H1 (cell line): ENCODE results near the gene BCO2. TPM values are rescaled to one million over a fixed set of nuclear protein-coding genes. Genes with fewer than 3 reads are reported as not detected.

Experiments used
- CTCF ChIA-PET: fragments of 300-600 bp; sonication (Branson Sonifier 250); formaldehyde crosslinking; loops from one replicate; lab custom pipeline; 2021; ENCODE audit not compliant: partially characterized antibody; lab: Charles Lee
- POLR2A ChIA-PET: fragments of 300-600 bp; sonication (Branson Sonifier 250); formaldehyde crosslinking; loops from one replicate; lab custom pipeline; 2021; ENCODE audit warnings: inconsistent platforms; ENCODE audit not compliant: partially characterized antibody; lab: Charles Lee
- DNase-seq, 2 experiments: peaks; one replicate each; pipeline versions ENCODE4 v3.0.0 to v3.0.0-alpha.2; 2010 to 2022; ENCODE audit warnings: low spot score in 2 of 2, low read depth in 1 of 2, mixed read lengths in 1 of 2
- FAIRE-seq: peaks from 2 replicates; lab custom pipeline; 2011; peaks lifted over from hg19 to GRCh38; lab: Jason Lieb, UNC
- H2AFZ ChIP-seq: 2 replicates; pipeline ENCODE4 v1.8.1; 2012; ENCODE audit warnings: low read length, inconsistent platforms
- H2AK5ac ChIP-seq: 2 replicates; pipeline ENCODE4 v1.6.1; 2013; ENCODE audit warnings: low read depth, low read length
- H2BK120ac ChIP-seq: replicated peaks from 2 replicates; pipeline ENCODE3; 2013; ENCODE audit warnings: low read depth, low read length, inconsistent platforms
- H2BK12ac ChIP-seq: 2 replicates; pipeline ENCODE4 v1.6.1; 2013; ENCODE audit warnings: low read depth, low read length
- H2BK15ac ChIP-seq: 2 replicates; pipeline ENCODE4 v1.6.1; 2013; ENCODE audit warnings: low read length
- H2BK20ac ChIP-seq: 2 replicates; pipeline ENCODE4 v1.6.1; 2013; ENCODE audit warnings: low read length
- H2BK5ac ChIP-seq: 2 replicates; pipeline ENCODE4 v1.6.1; 2013; ENCODE audit warnings: low read depth, low read length
- H3K14ac ChIP-seq: 2 replicates; pipeline ENCODE4 v1.6.1; 2013; ENCODE audit warnings: inconsistent platforms; ENCODE audit not compliant: insufficient read length
- H3K18ac ChIP-seq: 2 replicates; pipeline ENCODE4 v1.6.1; 2013; ENCODE audit warnings: low read length; ENCODE audit errors: extremely low read depth
- H3K23ac ChIP-seq: 2 replicates; pipeline ENCODE4 v1.6.1; 2013; ENCODE audit warnings: inconsistent platforms; ENCODE audit not compliant: insufficient read length
- H3K23me2 ChIP-seq: 2 replicates; pipeline ENCODE4 v1.6.1; 2013; ENCODE audit warnings: low read depth, low read length
- H3K27ac ChIP-seq: 2 replicates; pipeline ENCODE4 v1.6.1; 2011; ENCODE audit warnings: low read depth, low read length, inconsistent platforms
- H3K27me3 ChIP-seq, 4 experiments: replicated peaks in 1 of 4; 1 replicate in 1 of 4; 2 replicates in 3 of 4; pipeline versions ENCODE4 v1.6.1 to v1.8.1; 2011 to 2013; ENCODE audit warnings: low read length in 3 of 4, mild to moderate bottlenecking in 3 of 4, inconsistent platforms in 2 of 4, mixed read lengths in 2 of 4, moderate library complexity in 1 of 4; ENCODE audit not compliant: control insufficient read depth in 3 of 4, insufficient read depth in 3 of 4; ENCODE audit errors: extremely low read depth in 1 of 4
- H3K36me3 ChIP-seq, 4 experiments: 2 replicates each; pipeline versions ENCODE4 v1.6.1 to v1.8.1; 2011 to 2013; ENCODE audit warnings: mild to moderate bottlenecking in 4 of 4, low read length in 3 of 4, moderate library complexity in 2 of 4, control low read depth in 1 of 4, inconsistent platforms in 1 of 4; ENCODE audit not compliant: insufficient read depth in 4 of 4, control insufficient read depth in 2 of 4
- H3K4ac ChIP-seq: replicated peaks from 2 replicates; pipeline ENCODE3; 2013; ENCODE audit warnings: low read length, low read depth, mixed read lengths, inconsistent platforms; ENCODE audit not compliant: insufficient read length
- H3K4me1 ChIP-seq, 4 experiments: replicated peaks in 1 of 4; 1 replicate in 1 of 4; 2 replicates in 3 of 4; pipeline versions ENCODE4 v1.6.1 to v1.8.1; 2011 to 2013; ENCODE audit warnings: low read length in 3 of 4, inconsistent platforms in 2 of 4, mixed read lengths in 1 of 4; ENCODE audit not compliant: insufficient read depth in 4 of 4, control insufficient read depth in 3 of 4
- H3K4me2 ChIP-seq, 2 experiments: 2 replicates each; pipeline versions ENCODE4 v1.6.1 to v1.8.1; 2011 to 2013; ENCODE audit warnings: low read depth in 2 of 2, low read length in 2 of 2, control low read depth in 1 of 2, inconsistent platforms in 1 of 2, mild to moderate bottlenecking in 1 of 2; ENCODE audit not compliant: insufficient read depth in 1 of 2
- H3K4me3 ChIP-seq, 4 experiments: fragments of 200-600, 300-600 bp in 1 of 4; sonication (generic), shearing (Covaris generic), sonication (Bioruptor Twin) in 1 of 4; 2 replicates each; pipeline versions ENCODE4 v1.5.1 to v1.8.1; 2011 to 2016; ENCODE audit warnings: low read length in 4 of 4, low read depth in 3 of 4, control low read depth in 2 of 4, inconsistent platforms in 2 of 4, mild to moderate bottlenecking in 2 of 4, mixed read lengths in 1 of 4, moderate library complexity in 1 of 4; ENCODE audit not compliant: insufficient read depth in 2 of 4; ENCODE audit errors: extremely low read depth in 1 of 4
- H3K56ac ChIP-seq: replicated peaks from 2 replicates; pipeline ENCODE3; 2013; ENCODE audit warnings: low read depth, mild to moderate bottlenecking, mixed read lengths, low read length, inconsistent platforms; ENCODE audit not compliant: insufficient read length
- H3K79me1 ChIP-seq: 2 replicates; pipeline ENCODE4 v1.6.1; 2013; ENCODE audit warnings: low read depth, low read length, control low read depth
- H3K79me2 ChIP-seq, 2 experiments: 2 replicates each; pipeline versions ENCODE4 v1.6.1 to v1.8.1; 2012 to 2013; ENCODE audit warnings: low read length in 2 of 2, mild to moderate bottlenecking in 2 of 2, inconsistent platforms in 1 of 2; ENCODE audit not compliant: insufficient read depth in 2 of 2, control insufficient read depth in 1 of 2
- H3K9ac ChIP-seq, 4 experiments: replicated peaks in 1 of 4; 1 replicate in 1 of 4; 2 replicates in 3 of 4; pipeline versions ENCODE4 v1.6.1 to v1.8.1; 2011 to 2013; ENCODE audit warnings: low read depth in 3 of 4, low read length in 3 of 4, control low read depth in 2 of 4, mild to moderate bottlenecking in 2 of 4, moderate library complexity in 2 of 4, inconsistent platforms in 1 of 4; ENCODE audit errors: extremely low read depth in 1 of 4
- H3K9me3 ChIP-seq, 2 experiments: 2 replicates each; pipeline versions ENCODE4 v1.6.1 to v1.8.1; 2012 to 2013; ENCODE audit warnings: mild to moderate bottlenecking in 2 of 2, moderate library complexity in 2 of 2, control low read depth in 1 of 2, inconsistent platforms in 1 of 2, low read depth in 1 of 2, low read length in 1 of 2, mixed read lengths in 1 of 2; ENCODE audit not compliant: insufficient read depth in 2 of 2
- H4K20me1 ChIP-seq, 2 experiments: replicated peaks in 1 of 2; 2 replicates each; pipeline versions ENCODE3 to v1.8.1; 2011 to 2013; ENCODE audit warnings: inconsistent platforms in 2 of 2, low read length in 2 of 2, mild to moderate bottlenecking in 1 of 2; ENCODE audit not compliant: insufficient read depth in 2 of 2, control insufficient read depth in 1 of 2
- H4K5ac ChIP-seq: 2 replicates; pipeline ENCODE4 v1.6.1; 2013; ENCODE audit warnings: low read length, low read depth, mixed read lengths, inconsistent platforms; ENCODE audit not compliant: insufficient read length
- H4K8ac ChIP-seq: 2 replicates; pipeline ENCODE4 v1.8.0; 2013; ENCODE audit warnings: mild to moderate bottlenecking, moderate library complexity, low read length, inconsistent platforms; ENCODE audit not compliant: insufficient read depth; ENCODE audit errors: extremely low read depth
- H4K91ac ChIP-seq: replicated peaks from 2 replicates; pipeline ENCODE3; 2013; ENCODE audit warnings: low read length, mixed read lengths, inconsistent platforms; ENCODE audit not compliant: insufficient read length
- BRCA1 ChIP-seq: IDR thresholded peaks from 2 replicates; pipeline ENCODE4 v1.6.1; 2012; ENCODE audit warnings: low read depth, low read length, improper control_type of control experiment
- GTF2F1 ChIP-seq: IDR thresholded peaks from 2 replicates; pipeline ENCODE4 v1.6.1; 2012; ENCODE audit warnings: low read depth, low read length, improper control_type of control experiment, borderline replicate concordance
- HDAC2 ChIP-seq, 2 experiments: fragments of 300-600 bp in 1 of 2; sonication (generic) in 1 of 2; IDR thresholded peaks; 2 replicates each; pipeline ENCODE4 v1.6.1; 2011 to 2012; ENCODE audit warnings: low read depth in 2 of 2, low read length in 2 of 2, mild to moderate bottlenecking in 2 of 2, moderate library complexity in 2 of 2, borderline replicate concordance in 1 of 2, inconsistent platforms in 1 of 2
- KDM1A ChIP-seq: fragments of 200-600, 300-600 bp; sonication (generic); IDR thresholded peaks from 2 replicates; pipeline ENCODE4 v1.7.1; 2016; ENCODE audit warnings: mild to moderate bottlenecking, low read length, borderline replicate concordance
- NANOG ChIP-seq: IDR thresholded peaks from 2 replicates; pipeline ENCODE4 v1.6.1; 2011; ENCODE audit warnings: low read length, low read depth, mild to moderate bottlenecking, inconsistent platforms; ENCODE audit not compliant: insufficient read depth, poor library complexity, severe bottlenecking
- RAD21 ChIP-seq, 2 experiments: IDR thresholded peaks in 1 of 2; conservative IDR thresholded peaks in 1 of 2; 2 replicates each; pipeline ENCODE4 v1.6.1; 2011; ENCODE audit warnings: low read depth in 2 of 2, low read length in 2 of 2, improper control_type of control experiment in 1 of 2, inconsistent platforms in 1 of 2, mild to moderate bottlenecking in 1 of 2, moderate library complexity in 1 of 2
- SP1 ChIP-seq: IDR thresholded peaks from 2 replicates; pipeline ENCODE4 v1.6.1; 2011; ENCODE audit warnings: low read depth, low read length
- WGBS, 2 experiments: shearing (Covaris generic) in 1 of 2; methylation state at CpG; one replicate each; pipeline versions ENCODE4 v1.1.6 to v1.1.7; 2013 to 2015; ENCODE audit warnings: low lambda C conversion rate in 2 of 2, mixed read lengths in 2 of 2, inconsistent platforms in 1 of 2, low coverage in 1 of 2, missing lambda C conversion rate in 1 of 2; ENCODE audit not compliant: insufficient replicate concordance in 2 of 2, insufficient coverage in 1 of 2, insufficient read length in 1 of 2; ENCODE audit errors: extremely low coverage in 1 of 2, missing lambda C conversion rate in 1 of 2; 5-methylcytosine and 5-hydroxymethylcytosine counted together
- polyA plus RNA-seq, 7 experiments: library from polyadenylated mRNA; depleted of rRNA in 3 of 7; stranded (reverse) in 5 of 7; unstranded in 2 of 7; fragments of >200 nt in 5 of 7; fragments of 200-250 nt in 2 of 7; gene quantifications; 1 replicate in 5 of 7; 2 replicates in 1 of 7; 4 replicates in 1 of 7; pipeline versions ENCODE4 v1.2.1 to v1.2.3, GENCODE V29; 2011 to 2013; ENCODE audit warnings: missing spikeins in 2 of 7, mixed read lengths in 2 of 7
- total RNA-seq: library from RNA; stranded (reverse); fragmentation: NEBNext Ultra II Directional; extraction: Animal tissue kit (Norgen Biotek cat#: 25700); gene quantifications from 2 replicates; pipeline ENCODE4 v1.2.1, GENCODE V29; 2021

Gene BCO2
- total and polyA plus RNA-seq, 2 of the 8 experiments (the other 6 are each of a cell fraction or from before 2014, with no cell fraction given), result 0.42 to 0.82 TPM

DNA sequence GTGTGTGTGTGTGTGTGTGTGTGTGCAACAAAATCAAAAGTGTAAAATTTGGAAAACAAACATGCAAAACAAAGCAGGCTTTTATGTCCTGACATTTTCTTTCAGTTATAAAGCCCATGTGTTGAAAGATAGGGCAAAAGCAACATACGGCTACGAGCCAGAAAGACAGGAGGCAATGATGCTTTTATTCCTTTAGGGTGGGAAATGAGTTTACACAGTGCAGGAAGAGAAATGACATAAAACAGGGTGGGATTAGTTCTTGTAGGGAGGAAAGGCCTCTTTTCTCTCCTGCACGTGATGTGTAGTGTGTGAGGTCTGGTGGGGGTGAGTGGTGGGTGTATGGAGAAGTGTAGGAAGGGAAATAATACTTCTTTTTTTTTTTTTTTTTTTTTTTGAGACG, 40.8 kb upstream of the BCO2 start:
- CTCF ChIA-PET, result interaction anchor here (1.8 kb wide), 1 partner anchor 12 kb away, joined by 3 read pairs; no protein-coding TSS in a partner anchor
- FAIRE-seq, result no peak

More for the DNA sequence above, 40.8 kb upstream of the BCO2 start:
- H3K4me1 ChIP-seq, result no peaks in the 10 kb centered on the region
- no peak overlapping the region for H2BK12ac ChIP-seq
- no peak overlapping the region for H3K14ac ChIP-seq
- no peak overlapping the region for H3K18ac ChIP-seq
- no peak for DNase-seq
- H4K5ac ChIP-seq, result no peak overlapping the region
- H3K23ac ChIP-seq, result no peak overlapping the region
- no peak overlapping the region for H3K27ac ChIP-seq
- POLR2A ChIA-PET, result no interaction called here
- no peak overlapping the region for H2BK15ac ChIP-seq
- H4K8ac ChIP-seq, result no peak overlapping the region
- no peaks in the 10 kb centered on the region for H3K36me3 ChIP-seq
- no peak overlapping the region for H2BK5ac ChIP-seq
- no peak overlapping the region for H3K4me2 ChIP-seq
- H3K79me1 ChIP-seq, result no peaks in the 10 kb centered on the region
- no peaks in the 10 kb centered on the region; the same call in 1 of the 2 replicates for H3K23me2 ChIP-seq
- H2AFZ ChIP-seq, result no peak overlapping the region
- H3K9me3 ChIP-seq, result no peaks in the 10 kb centered on the region
- no peak for TF ChIP-seq RAD21 (IDR thresholded peaks at IDR 0.05 in 1 of 2, conservative IDR thresholded peaks at IDR 0.05 in 1 of 2; ENCODE audit: low read depth in 2 of 2, low read length in 2 of 2)
- no peak for TF ChIP-seq NANOG
- TF ChIP-seq GTF2F1, result no peak
- TF ChIP-seq BRCA1, result no peak
- TF ChIP-seq KDM1A, result no peak
- TF ChIP-seq HDAC2 (IDR thresholded peaks at IDR 0.05; ENCODE audit: borderline replicate concordance in 1 of 2, low read depth in 2 of 2, low read length in 2 of 2), result no peak
- no peak for TF ChIP-seq SP1
- H3K79me2 ChIP-seq, result no peaks in the 10 kb centered on the region
- no peak overlapping the region for H3K4me3 ChIP-seq
- H2BK20ac ChIP-seq, result no peak overlapping the region
- no peak overlapping the region for H3K9ac ChIP-seq
- no peak overlapping the region for H4K91ac ChIP-seq
- WGBS, 2 experiments, result 95% methylated on average over 3 of the region's 4 CpGs; no CpG with 5 or more reads in 1 of the 2 experiments
- H4K20me1 ChIP-seq, result no peaks in the 10 kb centered on the region
- no peak overlapping the region for H2BK120ac ChIP-seq
- no peak overlapping the region for H3K56ac ChIP-seq
- no peak overlapping the region for H3K4ac ChIP-seq
- no peak overlapping the region for H2AK5ac ChIP-seq
- H3K27me3 ChIP-seq, result no peaks in the 10 kb centered on the region
